ENCODE results near the gene HCN2. TPM values are rescaled to one million over a fixed set of nuclear protein-coding genes. Genes with fewer than 3 reads are reported as not detected.

The HCN2 gene
- total and polyA plus RNA-seq, 9 of the 15 experiments (the other 6 are each of a cell fraction or from before 2014, with no cell fraction given): 0.29 to 4.2 (median 0.82) TPM; not detected in 2

- Histone ChIP-seq H3K79me2 (ENCODE audit: control insufficient read depth, insufficient read depth, low read length) (no peaks in the 10 kb centered on the region), H3K27me3 (ENCODE audit: control insufficient read depth in 2 of 2, insufficient read depth in 2 of 2, low read length in 2 of 2) (no peaks in the 10 kb centered on the region), H3K9ac (ENCODE audit: insufficient read depth in 1 of 2, low read depth in 2 of 2, low read length in 2 of 2) (no peak overlapping the region), H3K4me2 (ENCODE audit: insufficient read depth, low read length) (no peak overlapping the region), H3K4me3 (no peak overlapping the region), H4K20me1 (replicated peaks; ENCODE audit: control insufficient read depth, insufficient read depth, low read length) (no peaks in the 10 kb centered on the region), H2AFZ (ENCODE audit: low read depth, low read length) (no peak overlapping the region), H3K9me1 (ENCODE audit: control insufficient read depth, insufficient read depth, low read length) (no peaks in the 10 kb centered on the region), H3K36me3 (ENCODE audit: control insufficient read depth, insufficient read depth, low read length) (peaks cover 12% of the 10 kb centered on the region; the same call in 2 of the 3 replicates), H3K27ac (ENCODE audit: extremely low read depth, low read depth, low read length) (no peak overlapping the region), H3K4me1 (replicated peaks in 1 of 2; ENCODE audit: control insufficient read depth in 2 of 2, insufficient read depth in 2 of 2, low read length in 2 of 2) (peaks cover 17 to 69% of the 10 kb centered on the region in 2 experiments), H3K9me3 (replicated peaks; ENCODE audit: control insufficient read depth, insufficient read depth, low read depth, low read length) (no peaks in the 10 kb centered on the region; the same call in 1 of the 2 replicates)
- WGBS (ENCODE audit: insufficient coverage, low coverage, missing lambda C conversion rate): 91% methylated on average over 21 of the region's 30 CpGs
- POLR2A ChIA-PET: interaction anchor here (0.7 to 1.1 kb wide), 2 partner anchors 31 to 34 kb away, joined by 3 to 4 read pairs; no protein-coding TSS in a partner anchor
- DNase-seq (ENCODE audit: extremely low read depth in 1 of 4, low spot score in 3 of 4): no peak
- TF ChIP-seq RBFOX2 (IDR thresholded peaks at IDR 0.05; ENCODE audit: low read depth, low read length) (0 out of 2 replicates have a peak, but pooled peaks have one; percentile 0), ZBTB8A (IDR thresholded peaks at IDR 0.05; ENCODE audit: partially characterized antibody) (no peak), MYBL2 (IDR thresholded peaks at IDR 0.05; ENCODE audit: low read depth) (no peak), MYBL2 (CRISPR knock-in tag; IDR thresholded peaks at IDR 0.05; ENCODE audit: borderline replicate concordance) (no peak)
- ATAC-seq: no peak
- intact Hi-C loops (cut with micrococcal nuclease): no loop called here
- BruUV-seq (replicated peaks): no TSS peak
- FAIRE-seq: no peak
- CTCF ChIA-PET (ENCODE audit: low intra/inter-chr PET ratio): no interaction called here
- in situ Hi-C loops (cut with MboI): no loop called here
Observed at GRCh38 chr19:608155-609003, 18.7 kb downstream of the HCN2 start.

GRCh38 chr19:609004-609346 is 19.3 kb downstream of the HCN2 start:
- Histone ChIP-seq H3K9me1 (ENCODE audit: control insufficient read depth, insufficient read depth, low read length) (no peaks in the 10 kb centered on the region), H3K79me2 (ENCODE audit: control insufficient read depth, insufficient read depth, low read length) (no peaks in the 10 kb centered on the region), H3K9me3 (replicated peaks; ENCODE audit: control insufficient read depth, insufficient read depth, low read depth, low read length) (no peaks in the 10 kb centered on the region; the same call in 1 of the 2 replicates), H3K9ac (ENCODE audit: insufficient read depth in 1 of 2, low read depth in 2 of 2, low read length in 2 of 2) (no peak overlapping the region), H3K27ac (ENCODE audit: extremely low read depth, low read depth, low read length) (no peak overlapping the region), H3K4me1 (replicated peaks in 1 of 2; ENCODE audit: control insufficient read depth in 2 of 2, insufficient read depth in 2 of 2, low read length in 2 of 2) (peaks cover 17 to 66% of the 10 kb centered on the region in 2 experiments), H4K20me1 (replicated peaks; ENCODE audit: control insufficient read depth, insufficient read depth, low read length) (no peaks in the 10 kb centered on the region), H3K4me2 (ENCODE audit: insufficient read depth, low read length) (no peak overlapping the region), H2AFZ (ENCODE audit: low read depth, low read length) (no peak overlapping the region), H3K36me3 (ENCODE audit: control insufficient read depth, insufficient read depth, low read length) (peaks cover 12% of the 10 kb centered on the region; the same call in 2 of the 3 replicates), H3K27me3 (ENCODE audit: control insufficient read depth in 2 of 2, insufficient read depth in 2 of 2, low read length in 2 of 2) (no peaks in the 10 kb centered on the region), H3K4me3 (no peak overlapping the region)
- CTCF ChIA-PET (ENCODE audit: low intra/inter-chr PET ratio): no interaction called here
- DNase-seq (ENCODE audit: extremely low read depth in 1 of 4, low spot score in 3 of 4) (no peak), FAIRE-seq (no peak), ATAC-seq (no peak)
- in situ Hi-C loops (cut with MboI) (no loop called here), intact Hi-C loops (cut with micrococcal nuclease) (no loop called here)
- no TSS peak for BruUV-seq (replicated peaks)
- POLR2A ChIA-PET: interaction anchor here (0.7 kb wide), 1 partner anchor 35 kb away, joined by 3 read pairs; no protein-coding TSS in a partner anchor
- WGBS (ENCODE audit: insufficient coverage, low coverage, missing lambda C conversion rate): 85% methylated on average over 9 of the region's 22 CpGs
- TF ChIP-seq CBX2 (IDR thresholded peaks at IDR 0.05; ENCODE audit: insufficient read depth, low read length, poor library complexity, severe bottlenecking): no peak
- TF ChIP-seq C11orf30 (IDR thresholded peaks at IDR 0.05; ENCODE audit: low read depth): no peak
- TF ChIP-seq NUFIP1 (IDR thresholded peaks at IDR 0.05; ENCODE audit: partially characterized antibody): no peak
- TF ChIP-seq POLR3A (IDR thresholded peaks at IDR 0.05; ENCODE audit: borderline replicate concordance, extremely low read depth, insufficient read depth, insufficient read length): no peak
- no peak for TF ChIP-seq TCF7L2 (IDR thresholded peaks at IDR 0.05; ENCODE audit: low read depth, low read length)
- TF ChIP-seq ZNF311 (CRISPR knock-in tag; IDR thresholded peaks at IDR 0.05): no peak
- peak; percentile 31; the same call in 1 of the 2 replicates for TF ChIP-seq ZBTB33 (CRISPR knock-in tag; IDR thresholded peaks at IDR 0.05)
- TF ChIP-seq MEF2A (IDR thresholded peaks at IDR 0.05; ENCODE audit: control insufficient read depth, low read depth, low read length): no peak
